A549 (cell line): ENCODE data around the gene GCM1. TPM values are rescaled to one million over a fixed set of nuclear protein-coding genes. Genes with fewer than 3 reads are reported as not detected.

Experiments
- ATAC-seq, 2 experiments: fragments of 200-7000 bp in 1 of 2; fragments of >200 bp in 1 of 2; cut with Nextera tagmentation in 1 of 2; cut with Tn5 transposase in 1 of 2; 3 replicates each; pipeline versions ENCODE4 v1.8.0 to v1.9.1; 2018 to 2020; ENCODE audit warnings: mild to moderate bottlenecking in 1 of 2, moderate library complexity in 1 of 2
- CTCF ChIA-PET: fragments of 300-600 bp; sonication (Branson Sonifier 250); formaldehyde crosslinking; extraction: SDS; loops from one replicate; lab custom pipeline; 2021; ENCODE audit warnings: antibody characterized with exemption, inconsistent platforms; lab: Yijun Ruan, JAX
- POLR2A ChIA-PET: fragments of 350-600 bp; formaldehyde crosslinking; extraction: SDS; loops from one replicate; lab custom pipeline; 2021; ENCODE audit warnings: antibody characterized with exemption, inconsistent platforms; lab: Yijun Ruan, JAX
- DNase-seq, 2 experiments: peaks; one replicate each; pipeline versions ENCODE4 v3.0.0 to v3.0.0-alpha.2; 2011 to 2016; ENCODE audit warnings: low read depth in 1 of 2, low spot score in 1 of 2
- FAIRE-seq: peaks from 2 replicates; lab custom pipeline; 2011; peaks lifted over from hg19 to GRCh38; lab: Jason Lieb, UNC
- H3K27ac ChIP-seq, 2 experiments: fragments of >200 bp; sonication (Bioruptor Twin); formaldehyde crosslinking; 3 replicates each; pipeline ENCODE4 v1.5.1; 2016 to 2017
- H3K4me1 ChIP-seq: fragments of >200 bp; sonication (Bioruptor Twin); formaldehyde crosslinking; 3 replicates; pipeline ENCODE4 v1.6.1; 2016
- H3K4me2 ChIP-seq: fragments of >200 bp; sonication (Bioruptor Twin); formaldehyde crosslinking; 3 replicates; pipeline ENCODE4 v1.6.1; 2016
- H3K4me3 ChIP-seq: fragments of >200 bp; sonication (Bioruptor Twin); formaldehyde crosslinking; 3 replicates; pipeline ENCODE4 v1.5.1; 2016
- H3K9me3 ChIP-seq: fragments of >200 bp; sonication (Bioruptor Twin); formaldehyde crosslinking; 3 replicates; pipeline ENCODE4 v1.6.1; 2016
- CEBPB ChIP-seq, 2 experiments: fragments of >200 bp in 1 of 2; sonication (Bioruptor Twin) in 1 of 2; formaldehyde crosslinking in 1 of 2; IDR thresholded peaks; 2 replicates each; pipeline ENCODE4 v1.6.1; 2012 to 2016
- EHF ChIP-seq: fragments of 250-450 bp; sonication (Bioruptor Pico); IDR thresholded peaks from 2 replicates; pipeline ENCODE4 v1.5.0; 2020; ENCODE audit warnings: mild to moderate bottlenecking
- ESRRA ChIP-seq: fragments of 150-350 bp; IDR thresholded peaks from 2 replicates; pipeline ENCODE4 v1.6.1; 2014; ENCODE audit warnings: mild to moderate bottlenecking, low read length, borderline replicate concordance
- FOSL2 ChIP-seq, 2 experiments: fragments of 450-650 bp in 1 of 2; fragments of >200 bp in 1 of 2; sonication (Bioruptor Twin) in 1 of 2; formaldehyde crosslinking; IDR thresholded peaks; 2 replicates each; pipeline versions ENCODE4 v1.5.0 to v1.6.1; 2016 to 2020; ENCODE audit warnings: mild to moderate bottlenecking in 1 of 2, moderate library complexity in 1 of 2
- GATA3 ChIP-seq: IDR thresholded peaks from 2 replicates; pipeline ENCODE4 v1.6.1; 2012; ENCODE audit warnings: borderline replicate concordance
- HEYL ChIP-seq: fragments of 250-450 bp; sonication (Bioruptor Pico); IDR thresholded peaks from 2 replicates; pipeline ENCODE4 v1.8.0; 2021; ENCODE audit warnings: mild to moderate bottlenecking, moderate library complexity
- HOXA7 ChIP-seq: fragments of 250-450 bp; sonication (Bioruptor Pico); IDR thresholded peaks from 2 replicates; pipeline ENCODE4 v1.5.0; 2020; ENCODE audit warnings: mild to moderate bottlenecking, moderate library complexity
- HOXB13 ChIP-seq: fragments of 250-450 bp; sonication (Bioruptor Pico); IDR thresholded peaks from 2 replicates; pipeline ENCODE4 v1.5.0; 2020; ENCODE audit warnings: low read depth, mild to moderate bottlenecking, moderate library complexity
- KDM1A ChIP-seq: fragments of 200-600 bp; sonication (generic); IDR thresholded peaks from 2 replicates; pipeline ENCODE4 v1.6.1; 2016; ENCODE audit warnings: low read depth, mild to moderate bottlenecking
- KDM5A ChIP-seq: fragments of 200-600 bp; sonication (generic); IDR thresholded peaks from 2 replicates; pipeline ENCODE4 v1.6.1; 2016; ENCODE audit warnings: antibody characterized with exemption, mild to moderate bottlenecking
- MAZ ChIP-seq: fragments of 150-350 bp; IDR thresholded peaks from 2 replicates; pipeline ENCODE4 v1.6.1; 2014; ENCODE audit warnings: antibody characterized with exemption, low read depth, low read length, borderline replicate concordance
- NFE2L2 ChIP-seq: fragments of 150-350 bp; conservative IDR thresholded peaks from 2 replicates; pipeline ENCODE4 v1.6.1; 2014; ENCODE audit warnings: low read length
- NPAS2 ChIP-seq: fragments of 250-450 bp; sonication (Bioruptor Pico); IDR thresholded peaks from 2 replicates; pipeline ENCODE4 v1.8.0; 2022; ENCODE audit warnings: mild to moderate bottlenecking, moderate library complexity, borderline replicate concordance
- NR3C1 ChIP-seq: fragments of >200 bp; sonication (Bioruptor Twin); formaldehyde crosslinking; IDR thresholded peaks from 3 replicates; pipeline ENCODE4 v1.6.1; 2017
- RAD21 ChIP-seq, 2 experiments: fragments of >200 bp in 1 of 2; sonication (Bioruptor Twin) in 1 of 2; formaldehyde crosslinking in 1 of 2; IDR thresholded peaks in 1 of 2; conservative IDR thresholded peaks in 1 of 2; 2 replicates in 1 of 2; 3 replicates in 1 of 2; pipeline ENCODE4 v1.6.1; 2012 to 2018; ENCODE audit warnings: inconsistent platforms in 1 of 2
- RARB ChIP-seq: fragments of 250-450 bp; sonication (Bioruptor Pico); IDR thresholded peaks from 2 replicates; pipeline ENCODE4 v1.8.0; 2021; ENCODE audit warnings: mild to moderate bottlenecking, moderate library complexity
- SMC3 ChIP-seq: fragments of >200 bp; sonication (Bioruptor Twin); formaldehyde crosslinking; IDR thresholded peaks from 3 replicates; pipeline ENCODE4 v1.6.1; 2018; ENCODE audit warnings: inconsistent platforms
- TFCP2L1 ChIP-seq: fragments of 250-450 bp; sonication (Bioruptor Pico); IDR thresholded peaks from 2 replicates; pipeline ENCODE4 v1.5.0; 2021; ENCODE audit warnings: mild to moderate bottlenecking
- TP53 ChIP-seq: fragments of 250-450 bp; sonication (Bioruptor Pico); IDR thresholded peaks from 2 replicates; pipeline ENCODE4 v1.5.0; 2021; ENCODE audit warnings: mild to moderate bottlenecking, moderate library complexity
- ZNF302 ChIP-seq: fragments of 250-450 bp; sonication (Bioruptor Pico); IDR thresholded peaks from 2 replicates; pipeline ENCODE4 v1.9.0; 2021; ENCODE audit warnings: inconsistent platforms, mild to moderate bottlenecking, moderate library complexity
- ZSCAN20 ChIP-seq: fragments of 250-450 bp; sonication (Bioruptor Pico); IDR thresholded peaks from 2 replicates; pipeline ENCODE4 v1.8.0; 2022; ENCODE audit warnings: mild to moderate bottlenecking, moderate library complexity
- WGBS: methylation state at CpG from one replicate; pipeline ENCODE4 v1.1.6; 2017; ENCODE audit errors: missing lambda C conversion rate; 5-methylcytosine and 5-hydroxymethylcytosine counted together
- polyA plus RNA-seq, 4 experiments: library from polyadenylated mRNA; depleted of rRNA in 3 of 4; stranded (reverse); fragments of >200 nt; fragmentation: RNase III in 1 of 4; extraction: RNeasy Plus Mini Kit Qiagen cat#74134 plus additional on column Dnase treatment in 1 of 4; gene quantifications; 2 replicates in 3 of 4; 3 replicates in 1 of 4; pipeline ENCODE4 v1.2.3, GENCODE V29; 2011 to 2017
- TF ChIP-seq, protein P1 (sequence below): fragments of 250-450 bp; sonication (Bioruptor Pico); IDR thresholded peaks from 2 replicates; pipeline ENCODE4 v1.5.0; 2020; ENCODE audit warnings: low read depth, mild to moderate bottlenecking, moderate library complexity
- TF ChIP-seq, protein P2 (sequence below): IDR thresholded peaks from 2 replicates; pipeline ENCODE4 v1.6.1; 2012; ENCODE audit warnings: low read depth, borderline replicate concordance
- TF ChIP-seq, protein P3 (sequence below): fragments of 250-450 bp; sonication (Bioruptor Pico); IDR thresholded peaks from 2 replicates; pipeline ENCODE4 v1.5.0; 2021; ENCODE audit warnings: mild to moderate bottlenecking, moderate library complexity, borderline replicate concordance
- TF ChIP-seq, protein P4 (sequence below): fragments of >200 bp; sonication (Bioruptor Twin); formaldehyde crosslinking; IDR thresholded peaks from 3 replicates; pipeline ENCODE4 v1.5.1; 2016
- TF ChIP-seq, protein P5 (sequence below): IDR thresholded peaks from 2 replicates; pipeline ENCODE4 v1.6.1; 2012

Gene GCM1
- polyA plus RNA-seq, 2 of the 4 experiments (the other 2 are of a cell fraction), result 0.03 to 0.08 TPM

DNA sequence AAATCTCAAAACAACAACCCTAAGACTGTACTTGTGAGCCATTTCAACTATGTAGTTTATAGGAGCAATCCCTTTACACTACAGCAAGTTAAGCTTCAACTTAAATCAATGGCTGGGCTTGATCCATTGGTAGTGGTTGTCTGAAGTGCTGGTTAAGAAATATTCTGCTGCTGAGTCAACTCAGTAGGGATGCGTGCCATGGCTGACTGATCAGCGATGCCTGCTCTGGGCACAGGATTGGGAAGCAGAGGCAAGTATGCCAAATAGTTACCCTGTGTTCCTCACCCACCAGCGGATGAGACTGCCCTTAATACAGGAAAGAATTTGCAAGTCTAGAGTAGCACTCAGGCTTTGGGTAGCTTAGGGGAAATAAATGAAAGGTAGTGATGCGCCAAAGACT is 41.5 kb downstream of the GCM1 start:
- WGBS, result 71% methylated on average over 4 of the region's 4 CpGs
- no peak overlapping the region for H3K4me3 ChIP-seq
- FAIRE-seq (no peak), ATAC-seq (no peak), DNase-seq (no peak)
- POLR2A ChIA-PET, result no interaction called here
- H3K27ac ChIP-seq, result no peak overlapping the region
- CTCF ChIA-PET, result interaction anchor here (1.8 kb wide), 1 partner anchor 377 kb away, joined by 8 read pairs; no protein-coding TSS in a partner anchor
- peaks cover under 1% of the 10 kb centered on the region; the same call in 1 of the 3 replicates for H3K4me1 ChIP-seq
- H3K4me2 ChIP-seq, result no peak overlapping the region
- no peaks in the 10 kb centered on the region for H3K9me3 ChIP-seq
- TF ChIP-seq, protein P1, sequence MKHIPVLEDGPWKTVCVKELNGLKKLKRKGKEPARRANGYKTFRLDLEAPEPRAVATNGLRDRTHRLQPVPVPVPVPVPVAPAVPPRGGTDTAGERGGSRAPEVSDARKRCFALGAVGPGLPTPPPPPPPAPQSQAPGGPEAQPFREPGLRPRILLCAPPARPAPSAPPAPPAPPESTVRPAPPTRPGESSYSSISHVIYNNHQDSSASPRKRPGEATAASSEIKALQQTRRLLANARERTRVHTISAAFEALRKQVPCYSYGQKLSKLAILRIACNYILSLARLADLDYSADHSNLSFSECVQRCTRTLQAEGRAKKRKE (CRISPR knock-in tag), result no peak
- TF ChIP-seq NPAS2 (no peak), ZNF302 (CRISPR knock-in tag) (no peak), GATA3 (no peak), NR3C1 (no peak), FOSL2 (IDR thresholded peaks at IDR 0.05) (no peak), FOSL2 (CRISPR knock-in tag; IDR thresholded peaks at IDR 0.05) (no peak), HOXA7 (CRISPR knock-in tag) (no peak), ESRRA (no peak), NFE2L2 (no peak), CEBPB (IDR thresholded peaks at IDR 0.05) (no peak), KDM1A (no peak), ZSCAN20 (CRISPR knock-in tag) (no peak)
- TF ChIP-seq, protein P2, sequence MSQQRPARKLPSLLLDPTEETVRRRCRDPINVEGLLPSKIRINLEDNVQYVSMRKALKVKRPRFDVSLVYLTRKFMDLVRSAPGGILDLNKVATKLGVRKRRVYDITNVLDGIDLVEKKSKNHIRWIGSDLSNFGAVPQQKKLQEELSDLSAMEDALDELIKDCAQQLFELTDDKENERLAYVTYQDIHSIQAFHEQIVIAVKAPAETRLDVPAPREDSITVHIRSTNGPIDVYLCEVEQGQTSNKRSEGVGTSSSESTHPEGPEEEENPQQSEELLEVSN, result no peak

DNA sequence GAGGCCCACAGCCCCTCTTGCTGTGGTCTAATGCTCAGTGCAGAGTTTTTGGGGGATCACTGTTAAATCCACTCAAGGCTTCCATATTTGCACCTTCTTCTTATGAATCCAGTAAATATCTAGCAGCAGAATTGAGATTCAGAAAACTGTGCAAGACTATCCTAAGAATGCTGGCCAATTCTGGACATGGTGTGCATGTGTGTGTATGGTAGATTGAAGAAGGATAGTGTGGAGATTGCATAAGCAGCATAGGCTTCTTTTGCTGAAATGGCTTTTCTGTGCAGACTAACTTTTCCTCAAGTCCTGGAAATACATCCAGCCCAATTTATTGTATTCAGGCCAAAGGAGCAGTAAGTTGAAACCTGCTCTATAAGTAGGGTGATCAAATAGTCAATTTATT is 43.7 kb downstream of the GCM1 start:
- no peaks in the 10 kb centered on the region for H3K9me3 ChIP-seq
- DNase-seq, result no peak
- H3K27ac ChIP-seq, result no peak overlapping the region
- FAIRE-seq, result no peak
- ChIA-PET POLR2A (no interaction called here), CTCF (interaction anchor here (0.6 to 1.9 kb wide), 5 partner anchors 10 to 418 kb away, joined by 3 to 15 read pairs (median 5); no protein-coding TSS in a partner anchor)
- H3K4me2 ChIP-seq, result no peak overlapping the region
- H3K4me1 ChIP-seq, result no peaks in the 10 kb centered on the region
- H3K4me3 ChIP-seq, result no peak overlapping the region
- no peak for TF ChIP-seq FOSL2 (IDR thresholded peaks at IDR 0.05)
- no peak for TF ChIP-seq FOSL2 (CRISPR knock-in tag; IDR thresholded peaks at IDR 0.05)
- TF ChIP-seq GATA3, result no peak
- no peak for TF ChIP-seq KDM5A
- TF ChIP-seq HOXB13 (CRISPR knock-in tag), result no peak
- TF ChIP-seq EHF (CRISPR knock-in tag), result no peak
- TF ChIP-seq TP53, result no peak
- no peak for TF ChIP-seq HEYL
- TF ChIP-seq TFCP2L1 (CRISPR knock-in tag), result no peak
- no peak for ATAC-seq

DNA sequence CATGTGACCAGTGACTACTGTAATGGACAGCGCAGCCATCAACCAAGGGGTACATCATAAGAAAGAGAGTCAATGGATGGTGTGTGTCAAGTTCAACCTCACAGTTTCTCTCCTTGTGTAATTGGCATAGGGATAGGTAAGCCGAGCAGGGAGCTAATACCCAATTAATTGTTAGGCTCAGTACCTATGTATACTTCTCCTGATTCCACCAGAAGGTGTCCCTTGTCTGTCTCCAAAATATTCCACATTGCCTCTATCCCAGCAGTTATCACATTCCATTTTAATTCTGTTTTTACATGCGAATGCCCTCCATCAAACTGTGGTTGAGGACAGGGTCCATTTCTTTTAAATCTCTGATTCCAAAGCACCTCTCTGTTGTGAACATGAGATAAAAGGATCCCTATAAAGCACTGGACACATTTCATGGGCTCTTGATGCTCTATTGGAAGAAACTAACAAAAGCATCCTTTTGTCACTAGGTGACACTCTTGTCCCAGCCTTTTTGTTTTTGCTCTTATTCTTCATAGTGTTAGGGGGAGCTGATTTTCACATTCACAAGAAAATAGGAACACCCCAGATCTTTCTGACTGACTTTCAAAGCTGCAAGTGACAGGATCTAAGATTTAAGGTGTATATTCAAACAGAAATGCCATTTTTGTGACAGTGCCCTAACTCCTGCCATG is 44.5 kb downstream of the GCM1 start:
- Histone ChIP-seq H3K9me3 (no peaks in the 10 kb centered on the region), H3K4me3 (no peak overlapping the region), H3K4me1 (no peaks in the 10 kb centered on the region), H3K4me2 (no peak overlapping the region), H3K27ac (no peak overlapping the region)
- FAIRE-seq (no peak), ATAC-seq (peak; percentile 56 to 64; a peak in 3 of 6 replicates), DNase-seq (peak in 1 of 2 experiments; percentile 22)
- ChIA-PET CTCF (interaction anchor here (0.6 to 1.9 kb wide), 5 partner anchors 11 to 417 kb away, joined by 3 to 15 read pairs (median 5); no protein-coding TSS in a partner anchor), POLR2A (no interaction called here)
- peak; percentile 51 to 53; a peak in 4 of 5 replicates for TF ChIP-seq RAD21 (conservative IDR thresholded peaks at IDR 0.05 in 1 of 2, IDR thresholded peaks at IDR 0.05 in 1 of 2)
- TF ChIP-seq, protein P3, sequence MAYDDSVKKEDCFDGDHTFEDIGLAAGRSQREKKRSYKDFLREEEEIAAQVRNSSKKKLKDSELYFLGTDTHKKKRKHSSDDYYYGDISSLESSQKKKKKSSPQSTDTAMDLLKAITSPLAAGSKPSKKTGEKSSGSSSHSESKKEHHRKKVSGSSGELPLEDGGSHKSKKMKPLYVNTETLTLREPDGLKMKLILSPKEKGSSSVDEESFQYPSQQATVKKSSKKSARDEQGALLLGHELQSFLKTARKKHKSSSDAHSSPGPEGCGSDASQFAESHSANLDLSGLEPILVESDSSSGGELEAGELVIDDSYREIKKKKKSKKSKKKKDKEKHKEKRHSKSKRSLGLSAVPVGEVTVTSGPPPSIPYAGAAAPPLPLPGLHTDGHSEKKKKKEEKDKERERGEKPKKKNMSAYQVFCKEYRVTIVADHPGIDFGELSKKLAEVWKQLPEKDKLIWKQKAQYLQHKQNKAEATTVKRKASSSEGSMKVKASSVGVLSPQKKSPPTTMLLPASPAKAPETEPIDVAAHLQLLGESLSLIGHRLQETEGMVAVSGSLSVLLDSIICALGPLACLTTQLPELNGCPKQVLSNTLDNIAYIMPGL, result no peak
- no peak for TF ChIP-seq RARB (CRISPR knock-in tag)
- peak; percentile 37; the same call in 2 of the 3 replicates for TF ChIP-seq SMC3
- TF ChIP-seq, protein P4, sequence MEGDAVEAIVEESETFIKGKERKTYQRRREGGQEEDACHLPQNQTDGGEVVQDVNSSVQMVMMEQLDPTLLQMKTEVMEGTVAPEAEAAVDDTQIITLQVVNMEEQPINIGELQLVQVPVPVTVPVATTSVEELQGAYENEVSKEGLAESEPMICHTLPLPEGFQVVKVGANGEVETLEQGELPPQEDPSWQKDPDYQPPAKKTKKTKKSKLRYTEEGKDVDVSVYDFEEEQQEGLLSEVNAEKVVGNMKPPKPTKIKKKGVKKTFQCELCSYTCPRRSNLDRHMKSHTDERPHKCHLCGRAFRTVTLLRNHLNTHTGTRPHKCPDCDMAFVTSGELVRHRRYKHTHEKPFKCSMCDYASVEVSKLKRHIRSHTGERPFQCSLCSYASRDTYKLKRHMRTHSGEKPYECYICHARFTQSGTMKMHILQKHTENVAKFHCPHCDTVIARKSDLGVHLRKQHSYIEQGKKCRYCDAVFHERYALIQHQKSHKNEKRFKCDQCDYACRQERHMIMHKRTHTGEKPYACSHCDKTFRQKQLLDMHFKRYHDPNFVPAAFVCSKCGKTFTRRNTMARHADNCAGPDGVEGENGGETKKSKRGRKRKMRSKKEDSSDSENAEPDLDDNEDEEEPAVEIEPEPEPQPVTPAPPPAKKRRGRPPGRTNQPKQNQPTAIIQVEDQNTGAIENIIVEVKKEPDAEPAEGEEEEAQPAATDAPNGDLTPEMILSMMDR, result peak; percentile 36
- TF ChIP-seq, protein P5, sequence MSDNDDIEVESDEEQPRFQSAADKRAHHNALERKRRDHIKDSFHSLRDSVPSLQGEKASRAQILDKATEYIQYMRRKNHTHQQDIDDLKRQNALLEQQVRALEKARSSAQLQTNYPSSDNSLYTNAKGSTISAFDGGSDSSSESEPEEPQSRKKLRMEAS, result no peak
- no peak for TF ChIP-seq MAZ
- TF ChIP-seq ZSCAN20 (CRISPR knock-in tag), result no peak
- no peak for TF ChIP-seq HOXB13 (CRISPR knock-in tag)
- WGBS, result 76% methylated on average over 3 of the region's 3 CpGs
